ENCODE measurements around the gene SYNE3. TPM values are rescaled to one million over a fixed set of nuclear protein-coding genes. Genes with fewer than 3 reads are reported as not detected.
A peak's percentile ranks its signal among the peaks of the same experiment; 100 is the strongest.
"Not testable (repeated sequence)": the region's sequence is repeated elsewhere in the genome, so short reads cannot be mapped to it uniquely, and the experiment has no call there.

SYNE3 gene
- total RNA-seq, 1 donor from 2014 or later, result 5.3 TPM

GRCh38 chr14:95515080-95515489 lies 1.4 kb downstream of the SYNE3 start:
- Histone ChIP-seq H3K36me3 (ENCODE audit: control insufficient read depth, insufficient read depth, low read length) (no peaks in the 10 kb centered on the region), H3K4me3 (ENCODE audit: low read depth, low read length) (no peak overlapping the region), H3K27me3 (ENCODE audit: control insufficient read depth, insufficient read depth, low read length) (no peaks in the 10 kb centered on the region)
- DNase-seq (ENCODE audit: low read depth) (peak; percentile 31), FAIRE-seq (no peak)
- TF ChIP-seq, protein P1, sequence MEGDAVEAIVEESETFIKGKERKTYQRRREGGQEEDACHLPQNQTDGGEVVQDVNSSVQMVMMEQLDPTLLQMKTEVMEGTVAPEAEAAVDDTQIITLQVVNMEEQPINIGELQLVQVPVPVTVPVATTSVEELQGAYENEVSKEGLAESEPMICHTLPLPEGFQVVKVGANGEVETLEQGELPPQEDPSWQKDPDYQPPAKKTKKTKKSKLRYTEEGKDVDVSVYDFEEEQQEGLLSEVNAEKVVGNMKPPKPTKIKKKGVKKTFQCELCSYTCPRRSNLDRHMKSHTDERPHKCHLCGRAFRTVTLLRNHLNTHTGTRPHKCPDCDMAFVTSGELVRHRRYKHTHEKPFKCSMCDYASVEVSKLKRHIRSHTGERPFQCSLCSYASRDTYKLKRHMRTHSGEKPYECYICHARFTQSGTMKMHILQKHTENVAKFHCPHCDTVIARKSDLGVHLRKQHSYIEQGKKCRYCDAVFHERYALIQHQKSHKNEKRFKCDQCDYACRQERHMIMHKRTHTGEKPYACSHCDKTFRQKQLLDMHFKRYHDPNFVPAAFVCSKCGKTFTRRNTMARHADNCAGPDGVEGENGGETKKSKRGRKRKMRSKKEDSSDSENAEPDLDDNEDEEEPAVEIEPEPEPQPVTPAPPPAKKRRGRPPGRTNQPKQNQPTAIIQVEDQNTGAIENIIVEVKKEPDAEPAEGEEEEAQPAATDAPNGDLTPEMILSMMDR (IDR thresholded peaks at IDR 0.05; ENCODE audit: insufficient read depth, low read length, severe bottlenecking), result no peak

- Histone ChIP-seq H3K36me3 (ENCODE audit: control insufficient read depth, insufficient read depth, low read length) (no peaks in the 10 kb centered on the region), H3K4me3 (ENCODE audit: low read depth, low read length) (no peak overlapping the region), H3K27me3 (ENCODE audit: control insufficient read depth, insufficient read depth, low read length) (no peaks in the 10 kb centered on the region)
- DNase-seq (ENCODE audit: low read depth) (peak; percentile 71), FAIRE-seq (no peak)
- TF ChIP-seq, protein P1 (IDR thresholded peaks at IDR 0.05; ENCODE audit: insufficient read depth, low read length, severe bottlenecking), result no peak
Measured at GRCh38 chr14:95514131-95515079, 2.0 kb downstream of the SYNE3 start.

- DNase-seq (ENCODE audit: low read depth) (no peak), FAIRE-seq (no peak)
- H3K4me3 ChIP-seq (ENCODE audit: low read depth, low read length), result no peak overlapping the region
- TF ChIP-seq, protein P1 (IDR thresholded peaks at IDR 0.05; ENCODE audit: insufficient read depth, low read length, severe bottlenecking), result no peak
- no peaks in the 10 kb centered on the region for H3K36me3 ChIP-seq (ENCODE audit: control insufficient read depth, insufficient read depth, low read length)
- H3K27me3 ChIP-seq (ENCODE audit: control insufficient read depth, insufficient read depth, low read length), result no peaks in the 10 kb centered on the region
Measured at GRCh38 chr14:95513291-95513690, 3.2 kb downstream of the SYNE3 start.

DNA sequence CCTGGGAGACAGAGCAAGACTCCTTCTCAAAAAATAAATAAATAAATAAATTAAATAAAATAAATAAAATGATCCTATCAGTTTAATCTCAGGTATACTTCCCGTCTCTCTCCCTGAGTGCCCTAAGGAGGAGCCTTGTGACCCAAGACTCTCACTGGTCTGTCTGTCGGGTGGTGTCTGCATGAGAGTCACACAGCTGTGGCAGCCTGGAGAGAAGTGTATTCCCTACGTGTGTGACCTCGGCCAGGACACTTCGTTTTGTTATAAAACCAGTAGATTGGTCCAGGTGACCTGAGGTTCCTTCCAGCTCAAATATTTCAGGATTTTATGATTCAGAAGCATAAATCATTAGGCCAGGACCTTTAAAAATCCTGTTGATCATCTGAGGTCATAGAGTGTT lies 4.8 kb downstream of the SYNE3 start:
- H3K36me3 ChIP-seq (ENCODE audit: control insufficient read depth, insufficient read depth, low read length), result no peaks in the 10 kb centered on the region
- H3K4me3 ChIP-seq (ENCODE audit: low read depth, low read length), result no peak overlapping the region
- FAIRE-seq, result no peak
- DNase-seq (ENCODE audit: low read depth), result no peak
- TF ChIP-seq, protein P1 (IDR thresholded peaks at IDR 0.05; ENCODE audit: insufficient read depth, low read length, severe bottlenecking), result no peak
- H3K27me3 ChIP-seq (ENCODE audit: control insufficient read depth, insufficient read depth, low read length), result no peaks in the 10 kb centered on the region

- no peaks in the 10 kb centered on the region for H3K36me3 ChIP-seq (ENCODE audit: control insufficient read depth, insufficient read depth, low read length)
- FAIRE-seq, result no peak
- no peaks in the 10 kb centered on the region for H3K27me3 ChIP-seq (ENCODE audit: control insufficient read depth, insufficient read depth, low read length)
- DNase-seq (ENCODE audit: low read depth), result no peak
- H3K4me3 ChIP-seq (ENCODE audit: low read depth, low read length), result no peak overlapping the region
- TF ChIP-seq, protein P1 (IDR thresholded peaks at IDR 0.05; ENCODE audit: insufficient read depth, low read length, severe bottlenecking), result no peak
Measured at GRCh38 chr14:95510804-95511203, 5.6 kb downstream of the SYNE3 start.

DNA sequence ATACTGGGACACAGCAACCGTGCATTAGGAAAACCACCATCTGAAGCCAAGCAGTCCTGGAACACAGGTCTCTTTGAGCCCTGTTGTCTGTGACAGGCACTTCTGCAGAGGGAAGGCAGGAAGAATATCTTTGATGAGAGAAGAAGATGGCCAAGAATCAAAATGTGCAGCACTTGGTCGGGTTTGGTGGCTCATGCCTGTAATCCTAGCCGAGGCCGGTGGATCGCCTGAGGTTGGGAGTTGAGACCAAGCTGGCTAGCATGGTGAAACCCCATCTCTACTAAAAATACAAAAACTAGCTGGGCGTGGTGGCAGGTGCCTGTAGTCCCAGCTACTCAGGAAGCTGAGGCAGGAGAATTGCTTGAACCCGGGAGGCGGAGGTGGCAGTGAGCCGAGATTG lies 6.1 kb downstream of the SYNE3 start:
- H3K4me3 ChIP-seq (ENCODE audit: low read depth, low read length); H3K36me3 ChIP-seq (ENCODE audit: control insufficient read depth, insufficient read depth, low read length); H3K27me3 ChIP-seq (ENCODE audit: control insufficient read depth, insufficient read depth, low read length); DNase-seq (ENCODE audit: low read depth): not testable (repeated sequence)
- FAIRE-seq, result peak; percentile 18

Measured in bronchial epithelial cell (primary cell).